ENCODE measurements around the gene GRP.

GRP gene

DNA sequence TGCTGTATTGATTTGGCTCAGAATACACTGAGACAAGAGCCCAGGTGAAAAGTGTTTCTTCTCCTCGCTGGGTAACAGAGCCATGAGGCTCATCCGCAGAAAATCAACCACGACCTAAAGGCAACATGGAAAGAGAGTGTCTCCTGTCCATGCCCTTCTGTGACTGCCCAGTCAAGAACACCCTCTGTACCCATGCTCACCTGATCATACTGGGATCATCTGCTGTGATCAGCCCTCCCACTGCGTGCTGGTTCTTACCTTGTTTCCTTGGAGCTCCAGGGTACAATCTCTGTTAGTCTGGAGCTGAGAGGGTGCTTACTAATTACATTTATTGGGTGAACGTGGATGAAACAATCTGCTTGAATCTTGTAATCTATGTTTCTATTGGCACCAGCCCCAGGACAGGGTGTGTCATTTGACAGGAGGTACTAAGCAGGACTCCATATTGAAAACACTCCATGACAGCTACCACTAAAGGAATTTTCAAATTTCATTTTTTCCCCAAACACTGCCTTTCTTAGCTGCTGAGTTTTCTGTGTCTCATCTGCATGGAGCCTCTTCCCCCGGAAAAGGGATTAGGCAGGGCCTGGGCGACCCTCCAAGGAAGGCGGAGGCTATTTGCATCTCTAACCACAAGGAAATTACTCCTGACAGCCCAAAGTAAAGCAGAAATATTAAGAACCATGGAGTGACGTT is 39.7 kb upstream of the GRP start:
- no peaks in the 10 kb centered on the region for H4K20me1 ChIP-seq (ENCODE audit: low read depth, low read length)
- no peaks in the 10 kb centered on the region for H3K9me3 ChIP-seq (ENCODE audit: insufficient read depth, low read length)
- no peaks in the 10 kb centered on the region for H3K79me2 ChIP-seq (ENCODE audit: insufficient read depth, low read length)
- no peak overlapping the region for H3K4me2 ChIP-seq (ENCODE audit: low read depth, low read length, poor library complexity, severe bottlenecking)
- no peak overlapping the region for H3K4me3 ChIP-seq (ENCODE audit: insufficient read depth, low read length, poor library complexity, severe bottlenecking)
- H3F3A ChIP-seq (ENCODE audit: insufficient read depth) = no peaks in the 10 kb centered on the region
- H3K27me3 ChIP-seq (ENCODE audit: low read length) = no peaks in the 10 kb centered on the region
- TF ChIP-seq, protein P1, sequence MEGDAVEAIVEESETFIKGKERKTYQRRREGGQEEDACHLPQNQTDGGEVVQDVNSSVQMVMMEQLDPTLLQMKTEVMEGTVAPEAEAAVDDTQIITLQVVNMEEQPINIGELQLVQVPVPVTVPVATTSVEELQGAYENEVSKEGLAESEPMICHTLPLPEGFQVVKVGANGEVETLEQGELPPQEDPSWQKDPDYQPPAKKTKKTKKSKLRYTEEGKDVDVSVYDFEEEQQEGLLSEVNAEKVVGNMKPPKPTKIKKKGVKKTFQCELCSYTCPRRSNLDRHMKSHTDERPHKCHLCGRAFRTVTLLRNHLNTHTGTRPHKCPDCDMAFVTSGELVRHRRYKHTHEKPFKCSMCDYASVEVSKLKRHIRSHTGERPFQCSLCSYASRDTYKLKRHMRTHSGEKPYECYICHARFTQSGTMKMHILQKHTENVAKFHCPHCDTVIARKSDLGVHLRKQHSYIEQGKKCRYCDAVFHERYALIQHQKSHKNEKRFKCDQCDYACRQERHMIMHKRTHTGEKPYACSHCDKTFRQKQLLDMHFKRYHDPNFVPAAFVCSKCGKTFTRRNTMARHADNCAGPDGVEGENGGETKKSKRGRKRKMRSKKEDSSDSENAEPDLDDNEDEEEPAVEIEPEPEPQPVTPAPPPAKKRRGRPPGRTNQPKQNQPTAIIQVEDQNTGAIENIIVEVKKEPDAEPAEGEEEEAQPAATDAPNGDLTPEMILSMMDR (IDR thresholded peaks at IDR 0.05; ENCODE audit: insufficient read depth, low read length, poor library complexity, severe bottlenecking) = no peak
- TF ChIP-seq EZH2phosphoT487 (conservative IDR thresholded peaks at IDR 0.05; ENCODE audit: low read length) = no peak
- no peaks in the 10 kb centered on the region for H3K9me2 ChIP-seq (replicated peaks; ENCODE audit: insufficient read depth, low read length)
- no peak overlapping the region for H3K9ac ChIP-seq (ENCODE audit: low read length)
- H2AFZ ChIP-seq (ENCODE audit: low read depth, low read length, severe bottlenecking) = no peak overlapping the region
- no peaks in the 10 kb centered on the region for H3K36me3 ChIP-seq (ENCODE audit: low read length)
- no peak overlapping the region for H3K27ac ChIP-seq (ENCODE audit: low read depth, low read length)

DNA sequence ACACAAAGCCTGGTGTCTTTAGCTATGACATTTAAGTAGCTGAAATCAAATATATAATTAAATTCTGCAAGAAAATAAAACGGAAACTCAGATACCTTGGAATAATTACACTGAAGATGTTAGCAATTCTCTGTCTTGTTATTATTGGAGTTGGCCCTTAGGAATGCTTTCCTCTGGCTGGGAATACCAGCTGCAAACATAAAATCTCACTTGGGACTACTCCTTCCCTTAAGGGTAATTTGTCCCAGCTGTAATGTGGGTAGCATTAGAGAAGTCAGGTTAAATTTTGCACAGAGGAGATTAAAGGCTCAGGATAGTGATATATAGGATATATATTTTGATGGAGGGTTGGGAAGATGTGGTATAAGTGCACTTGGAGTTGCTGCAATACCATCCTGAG is 37.3 kb upstream of the GRP start:
- no peaks in the 10 kb centered on the region for H3K9me3 ChIP-seq (ENCODE audit: insufficient read depth, low read length)
- H4K20me1 ChIP-seq (ENCODE audit: low read depth, low read length) = no peaks in the 10 kb centered on the region
- H3K9me2 ChIP-seq (replicated peaks; ENCODE audit: insufficient read depth, low read length) = no peaks in the 10 kb centered on the region
- H3F3A ChIP-seq (ENCODE audit: insufficient read depth) = no peaks in the 10 kb centered on the region
- no peak overlapping the region for H3K4me3 ChIP-seq (ENCODE audit: insufficient read depth, low read length, poor library complexity, severe bottlenecking)
- no peaks in the 10 kb centered on the region for H3K36me3 ChIP-seq (ENCODE audit: low read length)
- no peaks in the 10 kb centered on the region for H3K27me3 ChIP-seq (ENCODE audit: low read length)
- no peak overlapping the region for H3K27ac ChIP-seq (ENCODE audit: low read depth, low read length)
- H3K9ac ChIP-seq (ENCODE audit: low read length) = no peak overlapping the region
- H3K4me2 ChIP-seq (ENCODE audit: low read depth, low read length, poor library complexity, severe bottlenecking) = no peak overlapping the region
- TF ChIP-seq, protein P1 (IDR thresholded peaks at IDR 0.05; ENCODE audit: insufficient read depth, low read length, poor library complexity, severe bottlenecking) = no peak
- no peak for TF ChIP-seq EZH2phosphoT487 (conservative IDR thresholded peaks at IDR 0.05; ENCODE audit: low read length)
- H3K79me2 ChIP-seq (ENCODE audit: insufficient read depth, low read length) = no peaks in the 10 kb centered on the region
- H2AFZ ChIP-seq (ENCODE audit: low read depth, low read length, severe bottlenecking) = no peak overlapping the region

DNA sequence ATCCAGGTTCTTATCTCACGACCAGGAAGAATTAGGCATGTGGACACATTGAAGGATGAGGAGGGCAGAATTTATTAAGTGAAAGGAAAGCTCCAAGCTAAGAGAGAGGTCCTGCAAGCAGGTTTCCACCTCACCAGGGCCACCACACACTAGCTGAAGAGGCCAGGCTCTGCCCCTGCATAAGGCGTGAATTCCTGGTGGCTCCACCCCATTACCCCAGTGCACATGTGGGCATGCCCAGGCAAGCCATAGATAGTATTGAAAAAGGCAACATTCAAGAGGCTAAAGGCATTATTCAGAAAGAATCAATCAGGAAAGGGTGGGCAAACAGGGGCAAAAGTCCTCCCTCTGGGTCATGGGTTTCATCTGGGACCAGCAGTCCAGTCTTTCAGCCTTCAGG is 30.9 kb upstream of the GRP start:
- no peaks in the 10 kb centered on the region for H3K79me2 ChIP-seq (ENCODE audit: insufficient read depth, low read length)
- H3K27ac ChIP-seq (ENCODE audit: low read depth, low read length) = no peak overlapping the region
- H3K27me3 ChIP-seq (ENCODE audit: low read length) = no peaks in the 10 kb centered on the region
- H3K4me2 ChIP-seq (ENCODE audit: low read depth, low read length, poor library complexity, severe bottlenecking) = no peak overlapping the region
- no peak for TF ChIP-seq EZH2phosphoT487 (conservative IDR thresholded peaks at IDR 0.05; ENCODE audit: low read length)
- TF ChIP-seq, protein P1 (IDR thresholded peaks at IDR 0.05; ENCODE audit: insufficient read depth, low read length, poor library complexity, severe bottlenecking) = no peak
- H4K20me1 ChIP-seq (ENCODE audit: low read depth, low read length) = no peaks in the 10 kb centered on the region
- H3K9me3 ChIP-seq (ENCODE audit: insufficient read depth, low read length) = no peaks in the 10 kb centered on the region
- H3K9me2 ChIP-seq (replicated peaks; ENCODE audit: insufficient read depth, low read length) = no peaks in the 10 kb centered on the region
- no peak overlapping the region for H2AFZ ChIP-seq (ENCODE audit: low read depth, low read length, severe bottlenecking)
- H3F3A ChIP-seq (ENCODE audit: insufficient read depth) = no peaks in the 10 kb centered on the region
- no peak overlapping the region for H3K4me3 ChIP-seq (ENCODE audit: insufficient read depth, low read length, poor library complexity, severe bottlenecking)
- H3K9ac ChIP-seq (ENCODE audit: low read length) = no peak overlapping the region
- no peaks in the 10 kb centered on the region for H3K36me3 ChIP-seq (ENCODE audit: low read length)
